HG03378 (cell line): Measurements from ENCODE around the gene PPARD.
"Not testable (repeated sequence)": the region's sequence is repeated elsewhere in the genome, so short reads cannot be mapped to it uniquely, and the experiment has no call there.

Source experiments
- ATAC-seq: cut with Tn5 transposase; IDR thresholded peaks from one replicate; pipeline ENCODE4 v1.9.1; 2021; ENCODE audit warnings: mild to moderate bottlenecking, moderate library complexity; ENCODE audit not compliant: unreplicated experiment

The PPARD gene

DNA sequence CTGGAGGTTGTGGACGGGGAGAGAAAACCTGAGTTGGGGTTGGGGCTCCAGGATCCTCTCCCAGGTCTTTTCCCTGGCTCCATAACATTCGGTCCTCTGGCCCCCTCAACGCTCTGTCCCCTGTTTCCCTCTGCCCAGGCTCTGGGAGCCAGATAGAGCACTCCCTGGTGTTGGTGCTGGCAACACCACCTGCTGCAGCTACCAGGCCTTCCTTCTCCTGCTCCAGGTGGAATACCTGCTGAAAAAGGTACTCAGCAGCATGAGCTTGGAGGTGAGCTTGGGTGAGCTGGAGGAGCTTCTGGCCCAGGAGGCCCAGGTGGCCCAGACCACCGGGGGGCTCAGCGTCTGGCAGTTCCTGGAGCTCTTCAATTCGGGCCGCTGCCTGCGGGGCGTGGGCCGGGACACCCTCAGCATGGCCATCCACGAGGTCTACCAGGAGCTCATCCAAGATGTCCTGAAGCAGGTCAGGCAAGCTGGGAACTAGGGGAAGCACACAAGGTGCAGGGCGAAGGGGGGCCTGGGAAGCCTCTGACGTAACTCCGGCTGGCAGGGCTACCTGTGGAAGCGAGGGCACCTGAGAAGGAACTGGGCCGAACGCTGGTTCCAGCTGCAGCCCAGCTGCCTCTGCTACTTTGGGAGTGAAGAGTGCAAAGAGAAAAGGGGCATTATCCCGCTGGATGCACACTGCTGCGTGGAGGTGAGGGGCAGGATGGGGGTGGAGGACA, 30.1 kb upstream of the PPARD start:
- ATAC-seq = no peak

DNA sequence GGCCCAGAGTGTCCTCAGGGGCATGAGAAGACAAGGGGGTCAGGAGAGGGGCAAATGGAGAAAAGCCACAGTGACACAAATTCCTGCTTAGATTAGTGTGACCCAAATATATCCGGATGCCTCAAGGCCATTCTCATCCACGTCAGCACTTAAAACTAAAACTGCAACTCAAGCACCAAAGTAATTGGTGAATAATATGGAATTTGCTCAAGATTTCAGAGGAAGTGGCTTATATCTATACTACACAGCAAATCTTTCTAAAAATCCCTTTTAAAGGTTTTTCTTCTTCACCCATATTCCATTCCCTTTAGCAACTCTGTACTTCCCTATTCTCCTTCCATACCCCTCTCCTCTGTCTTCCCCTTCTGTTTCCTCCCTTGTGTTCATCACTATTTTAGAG, 29.6 kb upstream of the PPARD start:
- ATAC-seq = no peak

DNA sequence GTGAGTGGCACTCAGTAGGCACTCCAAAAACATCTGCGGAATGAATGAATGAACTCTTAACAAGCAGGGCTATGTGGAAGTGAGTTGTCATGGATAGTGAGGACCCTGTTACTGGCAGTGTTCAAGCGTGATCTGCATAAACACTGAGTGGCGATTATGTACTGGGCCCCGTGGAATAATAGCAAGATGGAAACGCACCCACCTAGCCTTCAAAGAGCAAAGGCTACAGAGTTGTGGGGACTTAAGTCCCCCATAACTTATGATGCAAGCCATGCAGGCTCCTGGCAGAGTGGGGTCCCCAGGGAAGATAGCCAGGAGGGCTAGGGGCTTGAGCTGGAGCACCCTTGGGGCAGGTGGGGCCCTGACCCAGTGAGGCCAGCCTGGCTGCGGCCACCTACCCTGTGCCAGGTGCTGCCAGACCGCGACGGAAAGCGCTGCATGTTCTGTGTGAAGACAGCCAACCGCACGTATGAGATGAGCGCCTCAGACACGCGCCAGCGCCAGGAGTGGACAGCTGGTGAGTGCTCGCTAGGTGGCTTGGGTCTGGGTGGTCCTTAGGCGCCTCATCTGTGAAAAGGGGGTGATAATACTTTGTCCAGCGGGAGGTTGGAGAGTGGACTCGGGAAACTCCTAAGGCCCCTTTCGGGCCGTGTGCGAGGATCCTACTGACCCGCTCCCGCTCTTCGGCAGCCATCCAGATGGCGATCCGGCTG, 24.7 kb upstream of the PPARD start:
- no peak for ATAC-seq

DNA sequence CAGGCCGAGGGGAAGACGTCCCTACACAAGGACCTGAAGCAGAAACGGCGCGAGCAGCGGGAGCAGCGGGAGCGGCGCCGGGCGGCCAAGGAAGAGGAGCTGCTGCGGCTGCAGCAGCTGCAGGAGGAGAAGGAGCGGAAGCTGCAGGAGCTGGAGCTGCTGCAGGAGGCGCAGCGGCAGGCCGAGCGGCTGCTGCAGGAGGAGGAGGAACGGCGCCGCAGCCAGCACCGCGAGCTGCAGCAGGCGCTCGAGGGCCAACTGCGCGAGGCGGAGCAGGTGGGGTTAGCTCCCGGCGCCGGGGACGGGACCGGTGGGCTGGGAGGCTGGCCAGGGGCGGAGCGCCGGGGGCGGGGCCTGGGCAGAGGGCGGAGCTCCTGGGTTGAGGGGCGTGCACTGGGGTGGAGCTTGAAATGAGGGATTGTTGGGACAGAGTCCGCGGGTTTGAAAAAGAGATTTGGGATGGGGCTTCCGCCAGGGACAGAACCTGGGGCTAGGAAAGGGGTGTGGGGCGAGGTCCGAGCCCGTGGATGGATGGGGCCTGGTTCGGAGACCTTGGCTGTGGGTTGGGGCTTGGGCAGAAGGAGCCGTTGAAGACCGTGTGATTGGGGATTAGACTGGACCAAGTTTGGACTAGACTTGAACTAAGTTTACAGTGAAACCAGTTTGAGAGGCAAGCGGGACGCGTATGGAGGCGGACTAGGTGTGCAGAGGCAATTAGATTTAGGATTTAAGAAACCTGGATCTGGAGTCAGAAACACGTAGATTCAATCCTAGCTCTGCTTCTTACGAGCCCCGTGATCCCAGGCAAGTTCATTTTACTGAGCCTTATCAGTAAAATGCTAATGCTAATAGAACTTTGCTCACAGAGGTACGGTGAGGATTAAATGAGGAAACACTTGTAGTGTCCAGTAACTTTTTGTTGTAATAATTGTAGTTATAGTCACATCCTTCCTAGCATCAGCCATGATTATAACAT, 23.9 kb upstream of the PPARD start:
- no peak for ATAC-seq

DNA sequence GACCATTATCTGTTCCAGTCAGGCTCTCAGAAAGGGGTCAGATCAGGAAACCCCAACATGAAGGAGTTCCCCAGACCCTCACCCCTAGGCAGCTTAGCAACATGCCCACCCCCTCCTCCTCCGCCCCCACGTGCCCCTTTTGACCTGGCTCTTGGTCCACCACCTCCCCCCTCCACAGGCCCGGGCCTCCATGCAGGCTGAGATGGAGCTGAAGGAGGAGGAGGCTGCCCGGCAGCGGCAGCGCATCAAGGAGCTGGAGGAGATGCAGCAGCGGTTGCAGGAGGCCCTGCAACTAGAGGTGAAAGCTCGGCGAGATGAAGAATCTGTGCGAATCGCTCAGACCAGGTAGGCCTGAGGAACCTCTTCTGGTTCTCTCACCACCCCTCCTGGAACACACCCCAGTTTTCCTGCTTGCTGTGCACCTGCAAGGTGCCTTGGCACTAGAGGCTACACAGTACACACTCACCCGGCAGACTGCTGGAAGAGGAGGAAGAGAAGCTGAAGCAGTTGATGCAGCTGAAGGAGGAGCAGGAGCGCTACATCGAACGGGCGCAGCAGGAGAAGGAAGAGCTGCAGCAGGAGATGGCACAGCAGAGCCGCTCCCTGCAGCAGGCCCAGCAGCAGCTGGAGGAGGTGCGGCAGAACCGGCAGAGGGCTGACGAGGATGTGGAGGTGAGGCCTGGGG, 22.9 kb upstream of the PPARD start:
- no peak for ATAC-seq

DNA sequence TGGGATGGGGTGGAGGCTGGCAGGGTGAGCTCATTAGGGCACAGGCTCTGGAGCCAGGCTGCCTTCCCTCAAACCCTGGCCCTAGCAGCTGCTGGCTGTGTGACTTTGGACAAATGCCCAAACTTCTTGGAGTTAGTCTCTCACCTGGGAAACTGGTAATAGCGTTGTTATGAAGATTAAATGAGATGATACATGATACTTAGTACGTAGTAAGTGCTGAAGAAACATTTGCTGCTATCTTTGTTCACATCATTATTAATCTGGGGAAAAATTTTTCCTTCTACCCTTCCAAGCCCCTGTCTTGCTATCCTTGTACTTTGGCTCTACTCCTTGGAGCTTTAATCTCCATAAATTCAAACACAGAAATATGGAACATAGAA, 22.3 kb upstream of the PPARD start:
- ATAC-seq = no peak

DNA sequence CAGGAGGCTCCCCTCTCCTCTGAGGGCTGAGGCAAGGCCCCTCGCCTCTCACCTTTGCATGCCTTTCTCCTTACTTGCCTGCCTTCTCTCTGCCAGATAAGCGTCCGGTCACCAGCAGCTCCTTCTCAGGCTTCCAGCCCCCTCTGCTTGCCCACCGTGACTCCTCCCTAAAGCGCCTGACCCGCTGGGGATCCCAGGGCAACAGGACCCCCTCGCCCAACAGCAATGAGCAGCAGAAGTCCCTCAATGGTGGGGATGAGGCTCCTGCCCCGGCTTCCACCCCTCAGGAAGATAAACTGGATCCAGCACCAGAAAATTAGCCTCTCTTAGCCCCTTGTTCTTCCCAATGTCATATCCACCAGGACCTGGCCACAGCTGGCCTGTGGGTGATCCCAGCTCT, 21.3 kb upstream of the PPARD start:
- no peak for ATAC-seq

DNA sequence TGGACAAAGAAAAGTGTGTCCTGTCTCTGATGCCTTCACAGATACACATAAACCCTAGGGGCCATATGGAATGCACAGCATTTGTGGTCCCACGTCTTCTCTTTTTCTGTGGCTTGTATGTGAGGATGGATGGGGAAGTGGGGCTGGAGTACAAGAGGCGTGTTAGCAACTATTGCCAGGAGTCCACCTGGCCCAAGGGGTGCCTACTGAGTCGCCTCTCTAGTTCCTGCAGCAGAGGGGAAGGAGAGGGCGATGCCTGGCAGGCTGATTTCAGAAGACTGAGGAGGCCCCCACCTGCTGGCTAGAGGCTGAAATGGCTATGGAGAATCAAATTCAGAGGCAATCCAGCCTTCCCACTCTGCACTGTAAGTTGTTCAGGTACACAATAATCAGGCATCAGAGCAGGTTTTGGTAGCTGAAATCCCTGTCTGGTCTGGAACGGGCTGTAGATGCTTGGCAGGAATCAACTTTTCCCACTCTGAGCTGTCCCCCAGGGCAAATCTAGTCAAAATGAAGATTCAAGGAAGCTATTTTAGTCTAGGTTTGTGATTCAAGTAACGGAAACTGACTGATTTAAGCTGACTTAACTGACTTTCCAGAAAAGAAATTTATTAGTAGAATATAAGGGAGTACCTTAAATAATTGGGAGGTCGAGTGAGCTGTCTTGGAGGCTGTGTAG, 14.9 kb upstream of the PPARD start:
- no peak for ATAC-seq

DNA sequence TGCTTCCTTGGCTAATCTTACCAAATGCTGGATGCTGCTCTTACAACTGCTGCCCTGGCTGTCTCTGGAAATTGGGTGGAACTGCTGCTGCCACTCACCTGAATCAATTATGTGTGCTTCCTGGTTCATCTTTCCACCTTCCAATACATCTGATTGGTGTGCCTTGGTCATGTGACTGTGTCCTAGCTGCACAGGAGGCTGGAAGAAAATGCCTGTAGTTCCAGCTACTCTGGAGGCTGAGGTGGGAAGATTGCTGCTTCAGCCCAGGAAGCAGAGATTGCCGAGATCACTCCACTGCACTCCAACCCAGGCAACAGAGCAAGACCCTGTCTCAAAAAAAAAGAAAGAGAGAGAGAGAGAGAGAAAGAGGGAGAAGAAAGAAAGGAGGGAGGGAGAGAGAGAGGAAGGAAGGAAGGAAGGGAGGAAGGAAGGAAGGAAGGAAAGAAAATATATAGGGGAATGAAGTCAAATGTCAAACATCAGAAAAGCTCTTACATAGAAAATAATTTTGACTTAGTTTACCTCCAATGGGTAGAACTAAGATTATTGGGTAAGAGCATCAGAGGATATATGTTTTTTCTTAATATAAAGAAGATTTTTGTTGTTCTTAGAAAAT, 14.1 kb upstream of the PPARD start:
- ATAC-seq = no peak

DNA sequence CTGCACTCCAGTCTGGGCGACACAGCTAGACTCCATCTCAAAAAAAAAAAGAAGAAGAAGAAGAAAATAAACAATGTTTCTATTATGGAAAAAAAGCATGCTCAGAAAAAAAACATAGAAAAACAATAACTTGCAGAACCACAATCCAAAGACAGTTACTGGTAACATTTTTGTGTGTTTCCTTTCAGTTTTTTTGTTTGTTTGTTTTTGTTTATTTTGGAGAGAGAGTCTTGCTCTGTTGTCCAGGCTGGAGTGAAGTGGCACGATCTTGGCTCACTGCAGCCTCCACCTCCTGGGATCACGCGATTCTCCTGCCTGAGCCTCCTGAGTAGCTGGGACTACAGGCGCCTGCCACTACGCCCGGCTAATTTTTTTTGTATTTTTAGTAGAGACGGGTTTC, 13.4 kb upstream of the PPARD start:
- not testable (repeated sequence) for ATAC-seq

DNA sequence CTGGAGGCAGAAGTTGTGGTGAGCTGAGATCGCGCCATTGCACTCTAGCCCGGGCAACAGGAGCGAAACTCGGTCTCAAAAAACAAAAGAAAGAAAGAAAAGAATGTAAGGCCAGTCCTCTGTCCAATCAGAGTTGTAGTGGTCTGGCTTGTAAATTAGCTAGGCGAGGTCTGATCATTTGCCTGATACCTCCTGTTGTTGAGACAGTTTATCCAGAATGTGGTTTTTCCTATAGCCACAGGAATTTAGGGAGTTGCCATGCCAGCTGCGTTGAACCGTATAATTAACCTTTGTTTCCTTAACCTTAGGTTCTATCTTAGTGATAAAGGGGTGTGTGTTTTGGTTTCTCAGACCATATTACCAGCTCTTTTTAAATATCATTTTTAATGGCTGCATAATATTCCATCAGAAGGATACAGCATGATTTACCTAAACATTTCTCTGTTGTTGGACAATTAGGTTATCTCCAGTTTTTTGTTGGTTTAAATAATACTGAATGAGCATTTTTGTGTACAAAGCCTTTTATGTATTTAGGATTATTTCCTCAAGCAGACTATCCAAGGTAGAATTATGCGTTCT, 11.7 kb upstream of the PPARD start:
- ATAC-seq = no peak

DNA sequence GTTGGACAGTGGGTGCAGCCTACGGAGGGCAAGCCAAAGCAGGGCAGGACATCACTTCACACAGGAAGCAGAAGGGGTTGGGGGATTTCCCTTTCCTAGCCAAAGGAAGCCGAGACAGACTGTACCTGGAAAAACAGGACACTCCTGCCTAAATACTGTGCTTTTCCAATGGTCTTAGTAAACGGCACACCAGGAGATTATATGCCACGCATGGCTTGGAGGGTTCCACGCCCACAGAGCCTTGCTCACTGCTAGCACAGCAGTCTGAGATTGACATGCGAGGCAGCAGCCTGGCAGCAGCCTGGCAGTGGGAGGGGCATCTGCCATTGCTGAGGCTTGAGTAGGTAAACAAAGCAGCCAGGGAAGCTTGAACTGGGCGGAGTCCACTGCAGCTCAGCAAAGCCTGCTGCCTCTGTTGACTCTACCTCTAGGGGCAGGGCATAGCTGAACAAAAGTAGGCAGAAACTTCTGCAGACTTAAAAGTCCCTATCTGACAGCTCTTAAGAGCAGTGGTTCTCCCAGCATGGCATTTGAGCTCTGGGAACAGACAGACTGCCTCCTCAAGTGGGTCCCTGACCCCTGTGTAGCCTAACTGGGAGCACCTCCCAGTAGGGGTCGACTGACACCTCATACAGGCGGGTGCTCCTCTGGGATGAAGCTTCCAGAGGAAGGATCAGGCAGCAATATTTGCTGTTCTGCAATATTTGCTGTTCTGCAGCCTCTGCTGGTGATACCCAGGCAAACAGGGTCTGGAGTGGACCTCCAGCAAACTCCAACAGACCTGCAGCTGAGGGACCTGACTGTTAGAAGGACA, 10.1 kb upstream of the PPARD start:
- ATAC-seq = not testable (repeated sequence)

DNA sequence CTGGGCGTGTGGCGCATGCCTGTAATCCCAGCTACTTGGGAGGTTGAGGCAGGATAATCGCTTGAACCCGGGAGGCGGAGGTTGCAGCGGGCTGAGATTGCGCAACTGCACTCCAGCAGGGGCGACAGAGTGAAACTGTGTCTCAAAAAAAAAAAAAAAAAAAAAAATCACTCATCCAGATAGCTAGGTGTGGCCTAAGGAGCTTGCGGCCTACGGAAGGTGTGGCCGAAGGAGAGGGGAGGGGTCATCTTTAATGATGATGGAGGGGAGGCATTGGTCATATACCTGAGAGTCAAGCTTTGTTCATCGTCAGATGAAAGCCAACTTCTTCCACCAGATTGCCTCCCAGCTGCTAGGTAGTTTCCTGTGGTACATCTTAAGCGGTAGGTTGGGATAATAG, 801 bp upstream of the PPARD start:
- ATAC-seq = no peak

DNA sequence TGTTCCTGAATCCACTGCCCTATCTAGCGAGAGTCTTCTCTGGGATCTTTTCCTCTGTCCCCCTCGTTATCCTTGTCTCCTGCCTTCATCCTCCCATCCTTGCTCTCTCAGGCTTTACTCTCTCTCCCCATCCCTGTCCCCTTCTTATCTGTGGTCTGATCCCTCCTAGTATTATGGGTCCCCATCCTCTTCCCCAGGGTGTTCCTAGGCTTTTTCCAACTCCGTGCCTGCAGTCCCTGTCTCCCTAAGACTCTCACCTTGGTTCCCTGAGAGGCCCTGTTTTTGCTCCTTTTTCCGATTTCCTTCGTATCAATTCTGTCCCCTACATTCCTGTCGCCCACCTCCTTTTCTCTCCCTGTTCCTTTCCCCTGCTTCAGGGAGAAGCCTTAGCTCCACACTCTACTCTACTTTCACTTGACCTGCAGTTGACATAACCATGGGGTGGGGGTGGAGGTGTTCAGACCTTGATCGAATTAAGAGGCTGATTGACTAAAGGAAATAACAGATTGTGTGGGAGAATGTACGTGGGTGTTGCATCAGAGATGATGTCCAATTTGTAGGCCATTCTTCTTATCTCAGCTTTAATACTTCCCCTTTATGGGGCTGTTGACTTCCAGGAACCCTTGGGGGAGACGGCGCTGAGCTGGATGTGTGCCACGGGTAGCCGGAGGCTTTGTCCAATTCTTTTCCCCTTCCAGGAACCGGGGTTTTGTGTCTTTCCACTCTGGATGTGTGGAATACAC, 905 bp downstream of the PPARD start:
- no peak for ATAC-seq

DNA sequence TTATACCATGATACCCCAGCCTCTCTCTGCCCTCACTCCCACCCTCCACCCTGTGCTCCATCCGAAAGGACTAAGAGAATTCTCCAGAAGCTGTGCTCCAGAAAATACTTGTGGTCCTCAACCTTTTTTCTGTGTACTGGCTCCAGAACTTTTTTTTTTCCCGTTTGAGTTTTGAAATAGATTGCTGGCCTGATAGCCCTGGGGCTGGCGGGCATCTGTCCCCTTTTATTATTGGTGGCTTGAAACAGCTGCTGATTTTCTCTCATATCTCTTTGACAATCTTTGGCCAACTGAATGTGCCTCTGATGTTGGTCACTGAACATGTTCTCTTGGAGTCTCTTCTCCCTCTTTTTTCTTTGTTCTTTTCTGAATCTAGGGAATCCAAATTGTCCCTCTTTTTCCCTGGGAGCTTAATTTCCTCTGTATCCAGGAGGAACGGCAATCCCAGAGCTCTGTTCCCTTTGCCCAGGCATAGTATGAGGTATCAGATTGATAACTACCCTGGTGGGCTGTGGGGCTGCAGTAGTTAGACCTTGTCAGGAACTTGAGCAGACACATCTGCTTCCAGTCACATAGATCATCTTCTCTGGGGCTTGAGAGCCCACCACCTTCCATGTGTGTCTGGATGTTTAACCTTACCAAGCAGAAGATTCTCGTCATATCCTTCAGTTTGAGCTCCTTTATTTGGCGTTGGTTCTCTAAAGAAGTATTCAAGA, 1.6 kb downstream of the PPARD start:
- ATAC-seq = no peak

DNA sequence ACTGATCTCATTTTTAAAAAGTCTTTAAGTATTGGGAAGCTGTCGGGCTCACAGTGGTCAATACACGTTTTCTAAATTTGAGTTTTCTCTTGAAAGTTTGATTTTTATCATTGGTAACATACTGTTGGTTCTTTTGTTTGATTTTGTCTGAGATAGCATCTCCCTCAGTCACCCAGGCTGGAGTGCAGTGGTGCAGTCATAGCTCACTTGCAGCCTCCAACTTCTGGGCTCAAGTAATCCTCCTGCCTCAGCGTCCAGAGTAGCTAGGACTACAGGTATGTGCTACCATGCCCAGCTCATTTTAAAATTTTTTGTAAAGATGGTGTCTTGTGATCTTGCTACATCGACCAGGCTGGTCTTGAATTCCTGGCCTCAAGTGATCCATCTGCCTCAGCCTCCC, 9.1 kb downstream of the PPARD start:
- ATAC-seq = no peak

DNA sequence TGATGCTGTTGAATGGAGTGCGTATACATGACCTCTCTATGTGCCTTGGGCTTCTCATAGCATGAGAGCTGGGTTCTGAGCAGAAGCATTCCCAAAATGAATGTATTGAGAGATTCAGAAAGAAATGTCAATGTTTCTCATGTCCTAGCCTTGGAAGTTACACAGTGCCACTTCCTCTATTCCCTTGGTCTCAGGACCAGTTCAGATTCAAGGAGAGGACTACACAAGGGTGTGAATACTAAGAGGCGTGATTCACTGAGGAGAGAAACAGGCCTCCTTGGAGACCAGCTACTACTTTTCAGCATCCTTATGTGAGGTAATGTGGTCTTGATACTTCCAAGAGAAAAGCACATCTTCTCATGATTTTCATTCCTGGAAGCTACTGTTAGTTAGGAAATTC, 10.4 kb downstream of the PPARD start:
- ATAC-seq = no peak
